Measurements from ENCODE around the gene CERK.

- TF ChIP-seq POLR2AphosphoS5 (IDR thresholded peaks at IDR 0.05) (no peak), POLR2A (IDR thresholded peaks at IDR 0.05) (no peak), EP300 (IDR thresholded peaks at IDR 0.05) (no peak)
- TF ChIP-seq, protein P1, sequence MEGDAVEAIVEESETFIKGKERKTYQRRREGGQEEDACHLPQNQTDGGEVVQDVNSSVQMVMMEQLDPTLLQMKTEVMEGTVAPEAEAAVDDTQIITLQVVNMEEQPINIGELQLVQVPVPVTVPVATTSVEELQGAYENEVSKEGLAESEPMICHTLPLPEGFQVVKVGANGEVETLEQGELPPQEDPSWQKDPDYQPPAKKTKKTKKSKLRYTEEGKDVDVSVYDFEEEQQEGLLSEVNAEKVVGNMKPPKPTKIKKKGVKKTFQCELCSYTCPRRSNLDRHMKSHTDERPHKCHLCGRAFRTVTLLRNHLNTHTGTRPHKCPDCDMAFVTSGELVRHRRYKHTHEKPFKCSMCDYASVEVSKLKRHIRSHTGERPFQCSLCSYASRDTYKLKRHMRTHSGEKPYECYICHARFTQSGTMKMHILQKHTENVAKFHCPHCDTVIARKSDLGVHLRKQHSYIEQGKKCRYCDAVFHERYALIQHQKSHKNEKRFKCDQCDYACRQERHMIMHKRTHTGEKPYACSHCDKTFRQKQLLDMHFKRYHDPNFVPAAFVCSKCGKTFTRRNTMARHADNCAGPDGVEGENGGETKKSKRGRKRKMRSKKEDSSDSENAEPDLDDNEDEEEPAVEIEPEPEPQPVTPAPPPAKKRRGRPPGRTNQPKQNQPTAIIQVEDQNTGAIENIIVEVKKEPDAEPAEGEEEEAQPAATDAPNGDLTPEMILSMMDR (IDR thresholded peaks at IDR 0.05) = no peak
Measured at GRCh38 chr22:46638601-46639431, 99.2 kb downstream of the CERK start.
